Kasumi-1 (cell line): ENCODE results near the gene PDE4C.

Experiments used
- DNase-seq, 2 experiments: peaks; one replicate each; lab custom pipeline; 2025; lab: John Stamatoyannopoulos, UW

The PDE4C gene

GRCh38 chr19:18254546-18255503 lies 28.6 kb upstream of the PDE4C start:
- no peak for DNase-seq

GRCh38 chr19:18253716-18254115 lies 27.5 kb upstream of the PDE4C start:
- peak in 1 of 2 experiments; percentile 20 for DNase-seq

- DNase-seq: no peak
Observed at GRCh38 chr19:18253130-18253529, 26.9 kb upstream of the PDE4C start.

- no peak for DNase-seq
Observed at GRCh38 chr19:18252370-18252717, 26.1 kb upstream of the PDE4C start.

- peak; percentile 72 to 81 for DNase-seq
Observed at GRCh38 chr19:18251587-18252369, 25.5 kb upstream of the PDE4C start.

- DNase-seq: no peak
Observed at GRCh38 chr19:18249834-18250233, 23.6 kb upstream of the PDE4C start.

- no peak for DNase-seq
Observed at GRCh38 chr19:18245297-18245696, 19.1 kb upstream of the PDE4C start.

GRCh38 chr19:18239303-18239702 lies 13.1 kb upstream of the PDE4C start:
- DNase-seq: peak; percentile 13 to 19

GRCh38 chr19:18234194-18234593 lies 8.0 kb upstream of the PDE4C start:
- DNase-seq: no peak

GRCh38 chr19:18233224-18233825 lies 7.1 kb upstream of the PDE4C start:
- peak; percentile 33 to 54 for DNase-seq

GRCh38 chr19:18232540-18233223 lies 6.4 kb upstream of the PDE4C start:
- DNase-seq: no peak

GRCh38 chr19:18231775-18232174 lies 5.5 kb upstream of the PDE4C start:
- DNase-seq: no peak

GRCh38 chr19:18230941-18231734 lies 4.9 kb upstream of the PDE4C start:
- DNase-seq: peak in 1 of 2 experiments; percentile 15

GRCh38 chr19:18229915-18230314 lies 3.7 kb upstream of the PDE4C start:
- no peak for DNase-seq

- DNase-seq: no peak
Observed at GRCh38 chr19:18229474-18229873, 3.2 kb upstream of the PDE4C start.

GRCh38 chr19:18227781-18228271 lies 1.6 kb upstream of the PDE4C start:
- no peak for DNase-seq

GRCh38 chr19:18226956-18227780 lies 930 bp upstream of the PDE4C start:
- no peak for DNase-seq

GRCh38 chr19:18225355-18225701 lies 910 bp downstream of the PDE4C start:
- DNase-seq: no peak

GRCh38 chr19:18224525-18225354 lies 1.5 kb downstream of the PDE4C start:
- DNase-seq: peak; percentile 95 to 98
